ENCODE results near the gene AKIRIN2. TPM values are rescaled to one million over a fixed set of nuclear protein-coding genes. Genes with fewer than 3 reads are reported as not detected.

Gene AKIRIN2
- total and polyA plus RNA-seq, 2 of the 13 experiments (the other 11 are each of a cell fraction or from before 2014, with no cell fraction given), result 15.6 to 23.4 TPM

- TF ChIP-seq HNRNPL (IDR thresholded peaks at IDR 0.05; ENCODE audit: low read depth, low read length), result no peak
- TF ChIP-seq RELA (CRISPR knock-in tag; IDR thresholded peaks at IDR 0.05), result no peak
- no peak for TF ChIP-seq ZNF780A (CRISPR knock-in tag; IDR thresholded peaks at IDR 0.05)
- TF ChIP-seq ZFP1 (CRISPR knock-in tag; IDR thresholded peaks at IDR 0.05), result no peak
- TF ChIP-seq ZNF33B (CRISPR knock-in tag; IDR thresholded peaks at IDR 0.05), result no peak
- no peak for TF ChIP-seq ZNF629 (CRISPR knock-in tag; conservative IDR thresholded peaks at IDR 0.05)
- no peak for TF ChIP-seq NR2C2 (CRISPR knock-in tag; IDR thresholded peaks at IDR 0.05; ENCODE audit: borderline replicate concordance)
- no peak for TF ChIP-seq NFIB (CRISPR knock-in tag; IDR thresholded peaks at IDR 0.05; ENCODE audit: borderline replicate concordance)
- TF ChIP-seq ZNF687 (CRISPR knock-in tag; IDR thresholded peaks at IDR 0.05), result no peak
- TF ChIP-seq PLRG1 (conservative IDR thresholded peaks at IDR 0.05), result no peak
- TF ChIP-seq SATB2 (CRISPR knock-in tag; IDR thresholded peaks at IDR 0.05), result no peak
- TF ChIP-seq GLI4 (CRISPR knock-in tag; IDR thresholded peaks at IDR 0.05; ENCODE audit: borderline replicate concordance), result no peak
- peak; percentile 82 for TF ChIP-seq PRPF4 (IDR thresholded peaks at IDR 0.05; ENCODE audit: low read depth, low read length, poor library complexity, severe bottlenecking)
- no peak for TF ChIP-seq POLR2AphosphoS2 (IDR thresholded peaks at IDR 0.05; ENCODE audit: low read depth, low read length)
- TF ChIP-seq ISL2 (CRISPR knock-in tag; IDR thresholded peaks at IDR 0.05), result no peak
- no peak for TF ChIP-seq EHMT2 (IDR thresholded peaks at IDR 0.05; ENCODE audit: borderline replicate concordance, low read depth, low read length)
- TF ChIP-seq, protein P1, sequence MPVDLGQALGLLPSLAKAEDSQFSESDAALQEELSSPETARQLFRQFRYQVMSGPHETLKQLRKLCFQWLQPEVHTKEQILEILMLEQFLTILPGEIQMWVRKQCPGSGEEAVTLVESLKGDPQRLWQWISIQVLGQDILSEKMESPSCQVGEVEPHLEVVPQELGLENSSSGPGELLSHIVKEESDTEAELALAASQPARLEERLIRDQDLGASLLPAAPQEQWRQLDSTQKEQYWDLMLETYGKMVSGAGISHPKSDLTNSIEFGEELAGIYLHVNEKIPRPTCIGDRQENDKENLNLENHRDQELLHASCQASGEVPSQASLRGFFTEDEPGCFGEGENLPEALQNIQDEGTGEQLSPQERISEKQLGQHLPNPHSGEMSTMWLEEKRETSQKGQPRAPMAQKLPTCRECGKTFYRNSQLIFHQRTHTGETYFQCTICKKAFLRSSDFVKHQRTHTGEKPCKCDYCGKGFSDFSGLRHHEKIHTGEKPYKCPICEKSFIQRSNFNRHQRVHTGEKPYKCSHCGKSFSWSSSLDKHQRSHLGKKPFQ (CRISPR knock-in tag; IDR thresholded peaks at IDR 0.05; ENCODE audit: insufficient replicate concordance), result no peak
- TF ChIP-seq ZC3H4 (CRISPR knock-in tag; IDR thresholded peaks at IDR 0.05; ENCODE audit: borderline replicate concordance), result no peak
- no peak for TF ChIP-seq MXD1 (CRISPR knock-in tag; IDR thresholded peaks at IDR 0.05)
- TF ChIP-seq, protein P2, sequence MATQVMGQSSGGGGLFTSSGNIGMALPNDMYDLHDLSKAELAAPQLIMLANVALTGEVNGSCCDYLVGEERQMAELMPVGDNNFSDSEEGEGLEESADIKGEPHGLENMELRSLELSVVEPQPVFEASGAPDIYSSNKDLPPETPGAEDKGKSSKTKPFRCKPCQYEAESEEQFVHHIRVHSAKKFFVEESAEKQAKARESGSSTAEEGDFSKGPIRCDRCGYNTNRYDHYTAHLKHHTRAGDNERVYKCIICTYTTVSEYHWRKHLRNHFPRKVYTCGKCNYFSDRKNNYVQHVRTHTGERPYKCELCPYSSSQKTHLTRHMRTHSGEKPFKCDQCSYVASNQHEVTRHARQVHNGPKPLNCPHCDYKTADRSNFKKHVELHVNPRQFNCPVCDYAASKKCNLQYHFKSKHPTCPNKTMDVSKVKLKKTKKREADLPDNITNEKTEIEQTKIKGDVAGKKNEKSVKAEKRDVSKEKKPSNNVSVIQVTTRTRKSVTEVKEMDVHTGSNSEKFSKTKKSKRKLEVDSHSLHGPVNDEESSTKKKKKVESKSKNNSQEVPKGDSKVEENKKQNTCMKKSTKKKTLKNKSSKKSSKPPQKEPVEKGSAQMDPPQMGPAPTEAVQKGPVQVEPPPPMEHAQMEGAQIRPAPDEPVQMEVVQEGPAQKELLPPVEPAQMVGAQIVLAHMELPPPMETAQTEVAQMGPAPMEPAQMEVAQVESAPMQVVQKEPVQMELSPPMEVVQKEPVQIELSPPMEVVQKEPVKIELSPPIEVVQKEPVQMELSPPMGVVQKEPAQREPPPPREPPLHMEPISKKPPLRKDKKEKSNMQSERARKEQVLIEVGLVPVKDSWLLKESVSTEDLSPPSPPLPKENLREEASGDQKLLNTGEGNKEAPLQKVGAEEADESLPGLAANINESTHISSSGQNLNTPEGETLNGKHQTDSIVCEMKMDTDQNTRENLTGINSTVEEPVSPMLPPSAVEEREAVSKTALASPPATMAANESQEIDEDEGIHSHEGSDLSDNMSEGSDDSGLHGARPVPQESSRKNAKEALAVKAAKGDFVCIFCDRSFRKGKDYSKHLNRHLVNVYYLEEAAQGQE (IDR thresholded peaks at IDR 0.05; ENCODE audit: borderline replicate concordance in 1 of 2, low read depth in 1 of 2, low read length in 2 of 2), result no peak
Measured at GRCh38 chr6:87700397-87701343, 1.4 kb downstream of the AKIRIN2 start (continued).
